ENCODE results near the gene NCOA7. TPM values are rescaled to one million over a fixed set of nuclear protein-coding genes. Genes with fewer than 3 reads are reported as not detected.

NCOA7 gene
- total RNA-seq, 1 experiment from 2014 or later = 14.4 TPM

- Mint-ChIP-seq H3K9me3 (peaks cover 8% of the 10 kb centered on the region), H3K4me3 (no peak overlapping the region), H3K4me1 (peaks cover 7% of the 10 kb centered on the region), H3K36me3 (peaks cover 8% of the 10 kb centered on the region), H3K27me3 (ENCODE audit: low read depth) (no peaks in the 10 kb centered on the region; the same call in 1 of the 2 replicates), H3K27ac (no peak overlapping the region)
- DNase-seq (ENCODE audit: low spot score) (no peak), ATAC-seq (no peak)
- TF ChIP-seq HMGA2 (CRISPR knock-in tag; IDR thresholded peaks at IDR 0.05) (no peak), FOXP4 (CRISPR knock-in tag; IDR thresholded peaks at IDR 0.05) (no peak), ZNF121 (CRISPR knock-in tag; IDR thresholded peaks at IDR 0.05) (no peak), JAZF1 (CRISPR knock-in tag; IDR thresholded peaks at IDR 0.05) (no peak), ZNF138 (CRISPR knock-in tag; conservative IDR thresholded peaks at IDR 0.05) (no peak), E2F4 (CRISPR knock-in tag; IDR thresholded peaks at IDR 0.05; ENCODE audit: borderline replicate concordance, low read depth) (no peak), ZNF671 (CRISPR knock-in tag; IDR thresholded peaks at IDR 0.05) (no peak), ZNF512 (CRISPR knock-in tag; IDR thresholded peaks at IDR 0.05; ENCODE audit: borderline replicate concordance) (no peak), ZNF232 (CRISPR knock-in tag; IDR thresholded peaks at IDR 0.05) (no peak), ESRRA (CRISPR knock-in tag; IDR thresholded peaks at IDR 0.05; ENCODE audit: borderline replicate concordance) (no peak), PRRX2 (CRISPR knock-in tag; IDR thresholded peaks at IDR 0.05) (no peak)
- TF ChIP-seq, protein P1, sequence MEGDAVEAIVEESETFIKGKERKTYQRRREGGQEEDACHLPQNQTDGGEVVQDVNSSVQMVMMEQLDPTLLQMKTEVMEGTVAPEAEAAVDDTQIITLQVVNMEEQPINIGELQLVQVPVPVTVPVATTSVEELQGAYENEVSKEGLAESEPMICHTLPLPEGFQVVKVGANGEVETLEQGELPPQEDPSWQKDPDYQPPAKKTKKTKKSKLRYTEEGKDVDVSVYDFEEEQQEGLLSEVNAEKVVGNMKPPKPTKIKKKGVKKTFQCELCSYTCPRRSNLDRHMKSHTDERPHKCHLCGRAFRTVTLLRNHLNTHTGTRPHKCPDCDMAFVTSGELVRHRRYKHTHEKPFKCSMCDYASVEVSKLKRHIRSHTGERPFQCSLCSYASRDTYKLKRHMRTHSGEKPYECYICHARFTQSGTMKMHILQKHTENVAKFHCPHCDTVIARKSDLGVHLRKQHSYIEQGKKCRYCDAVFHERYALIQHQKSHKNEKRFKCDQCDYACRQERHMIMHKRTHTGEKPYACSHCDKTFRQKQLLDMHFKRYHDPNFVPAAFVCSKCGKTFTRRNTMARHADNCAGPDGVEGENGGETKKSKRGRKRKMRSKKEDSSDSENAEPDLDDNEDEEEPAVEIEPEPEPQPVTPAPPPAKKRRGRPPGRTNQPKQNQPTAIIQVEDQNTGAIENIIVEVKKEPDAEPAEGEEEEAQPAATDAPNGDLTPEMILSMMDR (IDR thresholded peaks at IDR 0.05) = no peak
- TF ChIP-seq, protein P2, sequence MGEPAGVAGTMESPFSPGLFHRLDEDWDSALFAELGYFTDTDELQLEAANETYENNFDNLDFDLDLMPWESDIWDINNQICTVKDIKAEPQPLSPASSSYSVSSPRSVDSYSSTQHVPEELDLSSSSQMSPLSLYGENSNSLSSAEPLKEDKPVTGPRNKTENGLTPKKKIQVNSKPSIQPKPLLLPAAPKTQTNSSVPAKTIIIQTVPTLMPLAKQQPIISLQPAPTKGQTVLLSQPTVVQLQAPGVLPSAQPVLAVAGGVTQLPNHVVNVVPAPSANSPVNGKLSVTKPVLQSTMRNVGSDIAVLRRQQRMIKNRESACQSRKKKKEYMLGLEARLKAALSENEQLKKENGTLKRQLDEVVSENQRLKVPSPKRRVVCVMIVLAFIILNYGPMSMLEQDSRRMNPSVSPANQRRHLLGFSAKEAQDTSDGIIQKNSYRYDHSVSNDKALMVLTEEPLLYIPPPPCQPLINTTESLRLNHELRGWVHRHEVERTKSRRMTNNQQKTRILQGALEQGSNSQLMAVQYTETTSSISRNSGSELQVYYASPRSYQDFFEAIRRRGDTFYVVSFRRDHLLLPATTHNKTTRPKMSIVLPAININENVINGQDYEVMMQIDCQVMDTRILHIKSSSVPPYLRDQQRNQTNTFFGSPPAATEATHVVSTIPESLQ (CRISPR knock-in tag; IDR thresholded peaks at IDR 0.05) = no peak
- TF ChIP-seq, protein P3, sequence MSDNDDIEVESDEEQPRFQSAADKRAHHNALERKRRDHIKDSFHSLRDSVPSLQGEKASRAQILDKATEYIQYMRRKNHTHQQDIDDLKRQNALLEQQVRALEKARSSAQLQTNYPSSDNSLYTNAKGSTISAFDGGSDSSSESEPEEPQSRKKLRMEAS (CRISPR knock-in tag; IDR thresholded peaks at IDR 0.05) = no peak
- ChIA-PET CTCF (interaction anchor here (1.8 kb wide), 1 partner anchor 453 kb away, joined by 5 read pairs; no protein-coding TSS in a partner anchor), POLR2A (no interaction called here)
Measured at GRCh38 chr6:125766641-125767040, 24.1 kb upstream of the NCOA7 start.

DNA sequence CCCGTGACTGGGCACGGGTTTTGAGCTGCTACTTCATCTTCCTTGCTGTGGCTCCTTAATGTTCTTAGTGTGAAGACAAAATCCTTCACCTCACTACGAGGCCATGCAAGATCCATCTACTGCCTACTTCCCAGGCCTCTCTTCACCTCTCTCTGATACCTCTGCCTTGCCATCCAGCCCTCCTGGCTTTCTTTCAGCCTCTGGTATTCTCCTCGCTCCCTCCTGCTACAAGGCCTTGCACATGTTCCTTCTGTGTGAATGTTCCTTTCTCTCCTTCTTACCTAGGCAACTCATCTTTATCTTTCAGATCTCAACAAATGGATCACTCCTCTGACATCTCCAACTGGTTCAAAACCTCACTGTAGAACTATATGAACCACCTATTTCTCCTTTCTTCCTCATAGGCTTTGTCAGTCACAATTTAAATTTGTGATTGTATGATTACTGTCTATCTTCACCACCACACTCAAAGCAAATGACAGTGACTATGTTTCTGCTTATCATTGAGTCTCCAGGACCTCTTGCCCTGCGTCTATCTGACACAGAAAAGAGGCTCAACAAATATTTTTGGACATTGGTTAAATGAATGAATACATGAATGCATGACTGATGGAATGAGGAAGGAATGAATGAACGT, 21.5 kb upstream of the NCOA7 start:
- POLR2A ChIA-PET = no interaction called here
- TF ChIP-seq NR2C2 (CRISPR knock-in tag; IDR thresholded peaks at IDR 0.05) (no peak), SP1 (CRISPR knock-in tag; conservative IDR thresholded peaks at IDR 0.05) (no peak), ZNF138 (CRISPR knock-in tag; conservative IDR thresholded peaks at IDR 0.05) (no peak), OVOL2 (CRISPR knock-in tag; IDR thresholded peaks at IDR 0.05; ENCODE audit: borderline replicate concordance) (no peak), JUN (CRISPR knock-in tag; IDR thresholded peaks at IDR 0.05) (no peak), CREM (CRISPR knock-in tag; IDR thresholded peaks at IDR 0.05) (no peak)
- TF ChIP-seq, protein P3 (CRISPR knock-in tag; IDR thresholded peaks at IDR 0.05) = no peak
- TF ChIP-seq, protein P2 (CRISPR knock-in tag; IDR thresholded peaks at IDR 0.05) = no peak
- TF ChIP-seq, protein P4, sequence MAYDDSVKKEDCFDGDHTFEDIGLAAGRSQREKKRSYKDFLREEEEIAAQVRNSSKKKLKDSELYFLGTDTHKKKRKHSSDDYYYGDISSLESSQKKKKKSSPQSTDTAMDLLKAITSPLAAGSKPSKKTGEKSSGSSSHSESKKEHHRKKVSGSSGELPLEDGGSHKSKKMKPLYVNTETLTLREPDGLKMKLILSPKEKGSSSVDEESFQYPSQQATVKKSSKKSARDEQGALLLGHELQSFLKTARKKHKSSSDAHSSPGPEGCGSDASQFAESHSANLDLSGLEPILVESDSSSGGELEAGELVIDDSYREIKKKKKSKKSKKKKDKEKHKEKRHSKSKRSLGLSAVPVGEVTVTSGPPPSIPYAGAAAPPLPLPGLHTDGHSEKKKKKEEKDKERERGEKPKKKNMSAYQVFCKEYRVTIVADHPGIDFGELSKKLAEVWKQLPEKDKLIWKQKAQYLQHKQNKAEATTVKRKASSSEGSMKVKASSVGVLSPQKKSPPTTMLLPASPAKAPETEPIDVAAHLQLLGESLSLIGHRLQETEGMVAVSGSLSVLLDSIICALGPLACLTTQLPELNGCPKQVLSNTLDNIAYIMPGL (CRISPR knock-in tag; IDR thresholded peaks at IDR 0.05) = no peak
- Mint-ChIP-seq H3K4me1 (peaks cover 4% of the 10 kb centered on the region), H3K9me3 (peaks cover 8% of the 10 kb centered on the region), H3K36me3 (peaks cover 7% of the 10 kb centered on the region), H3K4me3 (no peak overlapping the region), H3K27ac (no peak overlapping the region; the same call in 1 of the 2 replicates), H3K27me3 (ENCODE audit: low read depth) (no peaks in the 10 kb centered on the region; the same call in 1 of the 2 replicates)
- CTCF ChIA-PET = no interaction called here
- no peak for DNase-seq (ENCODE audit: low spot score)
- peak; percentile 60 for ATAC-seq
